LNCAP (cell line): Measurements from ENCODE around the gene RNASEH2C.

Experiments
- TF ChIP-seq, protein P1 (sequence below): fragments of 450-650 bp; IDR thresholded peaks from 2 replicates; pipeline ENCODE4 v1.5.1; 2017; ENCODE audit warnings: mild to moderate bottlenecking

The RNASEH2C gene

DNA sequence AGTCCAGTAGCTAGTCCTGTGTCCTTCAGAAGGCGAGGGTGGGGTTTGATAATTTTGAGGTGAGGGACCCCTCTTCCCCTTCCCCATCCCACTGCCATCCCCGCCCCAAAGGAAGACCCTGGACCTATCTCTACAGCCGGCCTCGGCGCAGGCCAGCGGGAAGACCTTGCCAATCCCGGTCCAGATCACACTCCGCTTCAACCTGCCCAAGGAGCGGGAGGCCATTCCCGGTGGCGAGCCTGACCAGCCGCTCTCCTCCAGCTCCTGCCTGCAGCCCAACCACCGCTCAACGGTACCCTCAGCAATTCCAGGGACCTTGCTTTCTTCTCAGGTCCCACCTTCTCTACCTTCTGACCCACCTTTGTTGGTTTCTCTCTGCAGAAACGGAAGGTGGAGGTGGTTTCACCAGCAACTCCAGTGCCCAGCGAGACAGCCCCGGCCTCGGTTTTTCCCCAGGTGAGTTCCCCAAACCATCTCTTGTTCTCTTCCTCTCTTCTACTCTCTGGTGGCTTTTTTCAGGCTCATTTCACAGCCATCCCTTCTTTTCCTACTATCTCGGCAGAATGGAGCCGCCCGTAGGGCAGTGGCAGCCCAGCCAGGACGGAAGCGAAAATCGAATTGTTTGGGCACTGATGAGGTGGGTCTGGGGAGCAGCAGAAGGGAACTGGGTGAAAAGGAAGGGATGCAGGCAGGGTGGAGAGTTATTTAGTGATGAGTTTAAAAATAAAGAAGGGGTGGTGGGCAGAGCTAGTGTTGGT is 7.2 kb downstream of the RNASEH2C start:
- TF ChIP-seq, protein P1, sequence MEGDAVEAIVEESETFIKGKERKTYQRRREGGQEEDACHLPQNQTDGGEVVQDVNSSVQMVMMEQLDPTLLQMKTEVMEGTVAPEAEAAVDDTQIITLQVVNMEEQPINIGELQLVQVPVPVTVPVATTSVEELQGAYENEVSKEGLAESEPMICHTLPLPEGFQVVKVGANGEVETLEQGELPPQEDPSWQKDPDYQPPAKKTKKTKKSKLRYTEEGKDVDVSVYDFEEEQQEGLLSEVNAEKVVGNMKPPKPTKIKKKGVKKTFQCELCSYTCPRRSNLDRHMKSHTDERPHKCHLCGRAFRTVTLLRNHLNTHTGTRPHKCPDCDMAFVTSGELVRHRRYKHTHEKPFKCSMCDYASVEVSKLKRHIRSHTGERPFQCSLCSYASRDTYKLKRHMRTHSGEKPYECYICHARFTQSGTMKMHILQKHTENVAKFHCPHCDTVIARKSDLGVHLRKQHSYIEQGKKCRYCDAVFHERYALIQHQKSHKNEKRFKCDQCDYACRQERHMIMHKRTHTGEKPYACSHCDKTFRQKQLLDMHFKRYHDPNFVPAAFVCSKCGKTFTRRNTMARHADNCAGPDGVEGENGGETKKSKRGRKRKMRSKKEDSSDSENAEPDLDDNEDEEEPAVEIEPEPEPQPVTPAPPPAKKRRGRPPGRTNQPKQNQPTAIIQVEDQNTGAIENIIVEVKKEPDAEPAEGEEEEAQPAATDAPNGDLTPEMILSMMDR: no peak

DNA sequence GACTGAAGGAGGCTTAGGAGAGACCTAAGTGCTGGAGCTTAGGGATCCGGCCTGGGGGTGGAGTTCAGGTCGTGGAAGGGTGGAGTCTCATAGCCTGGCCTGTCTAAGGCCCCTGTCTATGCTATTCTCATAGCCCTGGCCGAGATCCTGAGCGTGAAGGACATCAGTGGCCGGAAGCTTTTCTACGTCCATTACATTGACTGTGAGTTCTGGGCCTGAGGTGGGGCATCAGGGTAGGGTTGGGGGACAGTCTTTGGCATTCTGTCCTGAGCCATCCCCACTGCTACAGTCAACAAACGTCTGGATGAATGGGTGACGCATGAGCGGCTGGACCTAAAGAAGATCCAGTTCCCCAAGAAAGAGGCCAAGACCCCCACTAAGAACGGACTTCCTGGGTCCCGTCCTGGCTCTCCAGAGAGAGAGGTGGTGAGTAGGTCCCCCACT is 7.9 kb downstream of the RNASEH2C start:
- TF ChIP-seq, protein P1: no peak

GRCh38 chr11:65711785-65712632 is 8.6 kb downstream of the RNASEH2C start, which contains the start of gene KAT5:
Gene KAT5 (plus strand): TSS chr11:65712252. CDS start chr11:65712268, 16 bp downstream.
- TF ChIP-seq, protein P1: peak; percentile 97

DNA sequence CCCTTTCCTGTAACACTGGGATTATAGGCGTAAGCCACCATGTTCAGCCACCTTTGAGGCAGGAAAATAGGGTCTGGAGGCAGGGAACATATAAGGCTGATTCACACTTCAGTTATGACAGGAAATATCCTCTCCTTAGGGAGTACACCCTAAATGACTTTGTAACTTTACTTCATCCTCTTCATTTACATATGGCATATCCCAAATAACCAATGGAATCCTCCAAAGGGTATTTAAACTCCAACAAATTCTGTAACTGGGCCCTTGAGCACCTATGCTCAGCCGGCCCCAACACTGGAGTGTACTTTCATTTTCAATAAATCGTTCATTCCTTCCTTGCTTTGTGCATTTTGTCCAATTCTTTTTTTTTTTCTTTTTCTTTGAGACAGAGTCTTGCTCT is 10.2 kb downstream of the RNASEH2C start:
- TF ChIP-seq, protein P1: no peak

DNA sequence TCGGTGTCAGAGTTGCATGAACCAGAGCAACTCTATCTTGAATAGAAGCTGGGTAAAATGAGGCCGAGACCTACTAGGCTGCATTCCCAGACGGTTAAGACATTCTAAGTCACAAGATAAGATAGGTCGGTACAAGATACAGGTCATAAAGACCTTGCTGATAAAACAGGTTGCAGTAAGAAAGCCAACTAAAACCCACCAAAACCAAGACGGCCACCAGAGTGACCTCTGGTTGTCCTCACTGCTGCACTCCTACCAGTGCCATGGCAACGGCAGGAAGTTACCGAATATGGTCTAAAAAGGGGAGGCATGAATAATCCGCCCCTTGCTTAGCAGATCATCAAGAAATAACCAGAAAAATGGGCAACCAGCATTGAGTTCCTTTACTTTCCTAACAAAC is 10.9 kb downstream of the RNASEH2C start:
- TF ChIP-seq, protein P1: no peak

GRCh38 chr11:65708451-65708850 is 12.1 kb downstream of the RNASEH2C start:
- TF ChIP-seq, protein P1: no peak

DNA sequence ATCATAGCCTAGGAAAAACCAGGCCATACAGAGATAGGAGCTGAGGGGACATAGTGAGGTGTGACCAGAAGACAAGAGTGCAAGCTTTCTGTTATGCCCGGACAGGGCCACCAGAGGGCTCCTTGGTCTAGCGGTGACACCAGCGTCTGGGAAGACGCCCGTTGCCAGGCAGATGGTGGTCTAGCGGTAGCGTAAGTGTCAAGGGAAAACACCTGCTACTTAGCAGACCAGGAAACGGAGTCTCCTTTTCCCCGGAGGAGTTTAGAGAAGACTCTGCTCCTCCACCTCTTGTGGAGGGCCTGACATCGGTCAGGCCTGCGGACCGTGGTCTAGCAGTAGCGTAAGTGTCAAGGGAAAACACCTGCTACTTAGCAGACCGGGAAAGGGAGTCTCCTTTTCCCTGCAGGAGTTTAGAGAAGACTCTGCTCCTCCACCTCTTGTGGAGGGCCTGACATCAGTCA is 14.3 kb downstream of the RNASEH2C start:
- TF ChIP-seq, protein P1: peak; percentile 60; the same call in 1 of the 2 replicates
